ENCODE data around the gene NLGN1.
"Not testable (repeated sequence)": the region's sequence is repeated elsewhere in the genome, so short reads cannot be mapped to it uniquely, and the experiment has no call there.

NLGN1 gene

DNA sequence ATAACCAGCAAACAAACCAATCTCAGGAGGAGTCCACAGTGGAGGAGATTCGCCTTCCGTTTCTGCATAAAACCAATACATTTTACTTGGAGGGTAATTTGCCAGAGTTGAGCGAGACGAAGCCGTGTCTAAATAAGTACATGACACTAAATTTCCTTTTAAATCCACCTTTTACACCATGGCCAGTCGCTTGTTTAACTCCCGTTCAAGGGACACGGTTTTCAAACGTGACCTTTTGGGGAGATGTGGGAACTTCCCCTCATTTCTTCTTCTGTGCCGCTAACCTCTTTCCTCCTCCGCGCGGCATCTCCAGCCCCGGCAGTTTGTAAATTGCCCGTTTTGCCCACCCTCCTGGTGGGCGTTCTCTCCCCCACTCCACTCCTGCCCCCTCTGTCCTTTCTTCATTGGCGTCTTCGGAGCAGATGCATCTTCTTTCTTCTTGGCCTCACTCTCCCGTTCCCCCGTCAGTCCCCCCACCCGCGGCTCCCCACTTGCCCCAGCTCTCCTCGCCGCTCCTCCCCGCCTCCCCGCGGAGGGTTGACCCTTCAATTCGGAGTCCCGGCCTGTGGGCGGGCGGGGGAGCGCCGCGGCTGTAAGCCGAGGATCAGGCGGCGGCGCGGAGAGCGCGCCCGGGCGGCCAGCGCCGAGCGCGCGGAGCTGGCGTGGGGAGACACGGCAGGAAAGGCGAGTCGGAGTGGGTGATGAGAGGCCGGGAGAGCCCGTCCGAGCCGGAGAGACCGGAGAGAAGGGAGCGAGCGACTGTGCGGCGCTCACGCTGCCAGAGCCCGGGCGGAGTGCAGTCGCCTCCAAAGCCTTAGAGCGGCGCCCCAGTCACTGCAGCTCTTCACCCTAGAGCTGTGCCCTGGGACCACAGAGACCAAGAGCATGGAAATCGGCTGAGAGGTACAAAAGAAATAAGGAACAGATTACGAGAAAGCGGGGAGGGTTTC is at the start of gene NLGN1:
NLGN1 (plus strand) TSS at position 584 of the 950 bp plus-strand sequence.
- no peak for DNase-seq

DNA sequence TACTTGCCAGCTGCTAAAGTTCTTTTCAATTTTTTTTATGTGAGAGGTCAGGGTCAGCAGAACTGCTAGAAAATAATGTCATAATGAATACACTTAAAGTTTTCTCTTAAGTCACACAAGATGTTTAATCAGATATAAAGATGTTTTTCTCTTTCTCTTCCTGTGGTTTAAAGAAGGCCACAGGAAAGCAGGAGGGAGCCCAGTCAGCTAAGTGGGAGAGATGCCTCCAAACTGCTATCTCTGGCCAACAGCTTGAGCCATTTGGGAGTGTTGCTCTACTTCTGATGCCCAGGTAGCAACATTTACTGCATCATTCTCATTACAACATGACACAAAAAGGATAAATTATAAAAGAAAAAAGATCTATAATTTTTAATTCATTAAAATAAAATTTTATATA is 45.7 kb upstream of the NLGN1 start:
- DNase-seq: no peak

DNA sequence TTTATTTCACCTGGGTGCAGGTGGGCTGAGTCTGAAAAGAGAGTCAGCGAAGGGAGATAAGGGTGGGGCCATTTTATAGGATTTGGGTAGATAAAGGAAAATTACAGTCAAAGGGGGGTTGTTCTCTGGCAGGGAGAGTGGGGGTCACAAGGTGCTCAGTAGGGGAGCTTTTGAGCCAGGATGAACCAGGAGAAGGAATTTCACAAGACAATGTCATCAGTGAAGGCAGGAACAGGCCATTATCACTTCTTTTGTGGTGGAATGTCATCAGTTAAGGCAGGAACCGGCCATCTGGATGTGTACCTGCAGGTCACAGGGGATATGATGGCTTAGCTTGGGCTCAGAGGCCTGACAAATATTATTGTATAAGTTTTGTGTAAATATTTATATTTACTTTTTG is 44.4 kb upstream of the NLGN1 start:
- not testable (repeated sequence) for DNase-seq

DNA sequence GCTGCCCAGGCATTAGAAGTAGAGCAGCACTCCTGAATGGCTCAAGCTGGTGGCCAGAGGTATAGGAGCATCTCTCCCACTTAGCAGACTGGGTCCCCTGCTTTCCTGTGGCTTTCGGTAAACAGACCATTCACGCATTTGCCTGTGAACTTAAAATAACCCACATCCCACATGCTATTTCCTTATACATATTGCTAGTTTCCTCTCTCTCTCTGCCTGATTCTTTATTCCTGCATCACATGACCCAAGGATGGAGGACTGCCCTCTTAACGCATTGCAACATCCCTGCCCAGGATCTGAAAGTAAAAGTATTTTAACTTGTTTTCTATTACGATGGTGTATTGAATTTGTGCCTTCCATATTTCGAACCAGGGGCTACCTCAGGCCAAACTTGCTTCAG is 43.4 kb upstream of the NLGN1 start:
- no peak for DNase-seq

DNA sequence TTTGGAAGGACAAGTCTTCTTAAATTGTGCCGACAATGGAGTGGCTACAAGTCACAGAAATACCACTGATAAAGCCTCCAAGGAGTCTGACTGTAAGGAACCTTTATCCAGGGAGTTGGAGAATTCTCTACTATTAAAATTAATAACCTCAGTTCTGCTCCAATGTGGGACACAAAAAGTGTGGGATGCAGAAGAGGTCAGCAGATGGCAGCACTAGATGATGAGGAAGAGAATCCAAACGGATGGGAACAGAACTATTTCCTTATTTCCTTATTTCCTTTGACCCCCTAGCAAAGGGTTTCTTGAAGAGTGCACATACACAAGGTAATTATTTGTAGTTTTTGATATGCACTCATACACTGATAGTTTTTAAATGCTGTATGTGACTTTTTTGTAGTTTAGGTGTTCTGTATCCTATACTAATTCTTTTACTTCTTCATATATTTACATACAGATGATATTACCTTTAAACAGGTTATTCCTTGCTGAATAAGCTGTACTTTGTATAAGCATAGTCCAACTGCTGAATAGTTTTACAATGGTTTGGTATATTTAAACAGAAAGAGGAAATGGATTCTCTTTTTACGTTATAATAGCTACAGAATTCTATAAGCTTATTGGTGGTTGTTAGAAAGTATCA is 25.6 kb upstream of the NLGN1 start:
- peak; percentile 3 for DNase-seq

DNA sequence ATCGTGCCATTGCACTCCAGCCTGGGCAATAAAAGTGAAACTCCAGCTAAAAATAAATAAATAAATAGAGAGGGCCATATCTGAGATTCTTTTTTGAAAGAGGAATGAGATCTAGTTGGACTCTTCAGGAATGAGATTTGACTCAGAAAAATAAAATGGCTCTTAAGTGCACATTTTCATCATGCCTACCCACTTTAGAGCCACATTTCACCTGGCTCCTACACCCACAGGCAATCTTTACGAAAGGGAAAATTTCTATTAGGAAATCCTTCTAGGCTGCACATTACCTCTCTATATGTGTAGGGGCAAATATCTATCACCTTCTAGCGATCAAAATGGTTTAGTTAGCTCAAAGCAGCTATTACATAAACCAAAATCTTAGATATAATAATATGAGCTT is 16.9 kb upstream of the NLGN1 start:
- DNase-seq: no peak

DNA sequence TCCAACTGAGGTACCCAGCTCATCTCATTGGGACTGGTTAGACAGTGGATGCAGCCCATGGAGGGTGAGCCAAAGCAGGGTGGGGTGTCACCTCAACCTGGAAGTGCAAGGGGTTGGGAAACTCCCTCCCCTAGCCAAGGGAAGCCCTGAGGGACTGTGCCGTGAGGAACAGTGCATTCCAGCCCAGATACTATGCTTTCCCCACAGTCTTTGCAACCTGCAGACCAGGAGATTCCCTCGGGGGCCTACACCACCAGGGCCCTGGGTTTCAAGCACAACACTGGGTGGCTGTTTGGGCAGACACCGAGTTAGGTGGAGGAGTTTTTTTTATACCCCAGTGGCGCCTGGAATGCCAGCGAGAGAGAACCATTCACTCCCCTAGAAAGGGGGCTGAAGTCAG is 15.6 kb upstream of the NLGN1 start:
- DNase-seq: not testable (repeated sequence)

DNA sequence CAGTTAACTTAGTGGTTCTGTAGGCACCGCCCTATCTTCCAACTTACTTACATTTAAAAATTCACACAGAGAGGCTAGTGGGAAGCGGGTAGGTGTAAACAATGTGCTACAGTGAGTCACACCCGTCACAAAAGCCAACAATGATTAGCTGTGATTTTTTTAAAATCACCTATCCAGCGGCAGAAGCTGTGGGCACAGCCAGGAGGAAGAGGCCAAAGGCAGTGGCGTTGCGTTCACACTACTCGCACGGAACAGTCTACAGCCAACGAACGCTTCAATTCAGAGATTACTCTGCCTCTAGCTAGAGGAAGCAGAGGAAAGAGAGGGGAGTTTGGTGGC is 2.5 kb upstream of the NLGN1 start:
- DNase-seq: no peak

DNA sequence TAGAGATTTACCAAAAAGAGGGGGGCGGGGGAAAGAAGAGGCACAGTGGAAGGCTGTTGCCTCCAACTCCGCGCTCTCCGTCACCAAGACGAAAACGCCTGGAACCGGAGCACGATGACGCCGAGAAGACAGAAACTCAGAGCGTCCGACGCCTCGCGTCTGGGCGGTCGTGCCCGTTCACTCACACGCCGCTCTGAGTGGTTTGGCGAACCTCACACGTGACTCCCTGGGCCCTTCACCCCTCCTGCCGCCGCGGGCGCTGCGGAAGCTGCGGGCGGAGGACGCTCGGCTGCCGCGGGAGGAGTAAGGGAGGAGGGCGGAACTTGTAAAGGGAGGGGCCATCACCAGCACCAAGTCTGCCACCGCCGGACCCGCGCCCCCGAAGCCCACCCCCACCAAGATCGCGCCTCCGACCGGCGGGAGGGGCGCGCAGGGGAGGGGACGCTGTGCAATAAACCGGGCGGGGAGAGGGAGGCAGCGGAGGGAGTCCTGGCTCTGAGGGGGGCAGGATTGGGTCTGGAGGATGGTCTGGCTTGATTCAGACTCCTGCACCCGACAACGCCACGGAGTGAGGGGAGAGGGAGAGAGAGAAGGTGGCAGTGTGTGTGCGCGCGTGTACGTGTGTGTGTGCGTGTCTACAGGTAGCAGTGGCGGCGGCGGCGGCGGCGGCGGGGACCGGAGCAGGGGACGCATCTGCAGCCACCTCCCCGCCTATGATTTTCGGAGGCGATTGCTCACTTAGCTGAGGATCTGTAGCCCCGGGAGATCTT is 1.9 kb upstream of the NLGN1 start:
- DNase-seq: peak; percentile 77

DNA sequence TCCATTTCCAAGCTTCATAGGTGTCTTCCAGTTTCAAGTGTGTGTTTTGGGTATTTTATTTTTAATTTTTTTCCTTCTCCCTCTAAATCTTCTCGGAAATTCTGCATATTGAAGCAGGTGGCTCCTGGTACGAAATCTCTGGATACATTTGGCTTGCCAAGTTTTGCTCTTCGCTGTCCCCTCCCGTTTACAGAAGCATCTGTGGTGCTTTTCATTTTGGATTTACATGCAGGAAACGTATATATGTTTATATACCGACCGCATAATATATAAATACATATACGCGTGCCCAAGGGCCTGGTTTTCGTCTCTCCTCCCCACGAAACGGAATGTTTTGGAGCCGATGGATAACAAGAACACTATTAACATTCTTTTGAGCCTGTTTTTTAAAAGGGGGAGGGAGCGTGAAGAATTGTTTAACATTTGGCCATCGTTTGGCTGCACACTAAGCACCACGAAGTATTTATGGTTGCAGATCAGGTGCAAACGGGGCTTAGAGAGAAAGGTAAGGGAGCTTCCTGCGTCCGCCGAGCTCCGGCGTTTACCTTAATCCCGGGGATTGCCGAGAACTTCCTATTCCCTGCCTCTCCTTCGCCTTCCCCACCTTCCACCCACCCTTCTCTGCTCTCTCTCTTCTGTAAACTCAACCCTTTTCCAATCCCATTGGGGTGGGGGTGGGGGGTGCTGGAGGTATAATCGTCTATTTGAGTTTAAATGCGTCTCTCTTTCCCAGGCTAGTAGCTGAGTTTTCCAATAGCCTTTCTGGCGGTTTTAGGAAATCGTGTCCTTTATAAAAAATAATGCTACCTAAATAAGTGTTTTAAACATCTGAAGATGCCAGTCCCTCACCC is 1.1 kb upstream of the NLGN1 start:
- no peak for DNase-seq

DNA sequence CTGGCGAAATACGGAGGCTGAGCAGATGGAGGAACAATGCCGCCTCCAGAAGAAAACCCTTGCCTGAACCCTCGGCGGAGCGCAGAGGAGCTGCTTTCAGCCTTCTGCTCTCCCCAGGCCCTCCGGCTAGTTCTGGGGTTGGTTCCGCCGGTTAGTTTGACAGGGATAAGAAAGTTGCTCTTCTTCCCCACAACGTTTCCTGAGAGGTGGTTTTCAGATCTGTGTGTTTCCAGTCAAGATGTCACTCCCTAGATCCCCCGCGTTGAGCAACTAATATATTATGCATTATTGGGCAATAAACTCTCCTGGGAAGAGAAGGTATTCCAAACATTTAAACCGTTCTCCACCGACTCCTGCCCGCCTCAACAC is 551 bp downstream of the NLGN1 start:
- no peak for DNase-seq

DNA sequence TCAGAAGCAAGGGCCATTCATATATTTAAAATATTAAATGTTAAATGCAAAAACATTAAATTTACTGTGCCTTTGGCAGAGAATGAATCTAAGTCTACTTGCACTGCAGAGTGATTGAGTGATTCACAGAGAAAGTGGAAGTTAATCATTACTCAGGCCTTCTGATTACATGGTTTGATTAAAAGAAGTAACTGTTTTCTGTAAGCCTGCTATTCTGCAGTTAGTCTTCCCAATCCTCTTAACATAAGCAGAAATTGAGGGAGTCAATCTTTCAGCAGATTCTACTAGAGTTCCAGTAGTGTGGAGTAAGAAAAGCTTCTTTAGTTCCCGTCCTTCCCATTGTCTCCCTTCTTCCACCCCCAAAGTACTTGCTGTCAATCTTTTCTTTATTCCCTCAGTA is 1.5 kb downstream of the NLGN1 start:
- no peak for DNase-seq

DNA sequence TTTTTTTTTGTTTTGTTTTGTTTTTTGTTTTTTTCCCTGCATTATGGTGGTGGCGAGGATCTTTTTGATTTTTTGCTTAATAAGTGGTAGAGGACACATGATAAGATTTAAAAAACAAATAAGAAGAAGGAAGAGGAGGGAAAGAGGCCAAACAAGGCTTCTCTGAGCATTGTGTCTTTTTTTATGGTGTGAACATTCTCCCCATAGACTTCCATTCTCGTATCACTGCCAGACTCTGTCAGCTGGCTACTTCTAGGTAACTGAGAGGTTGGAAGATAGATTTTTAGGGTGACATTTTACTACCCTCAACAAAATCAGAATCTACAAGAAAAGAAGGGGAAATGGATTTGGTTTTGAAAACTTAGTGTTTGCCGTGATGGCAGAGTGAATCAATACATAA is 3.8 kb downstream of the NLGN1 start:
- DNase-seq: no peak

DNA sequence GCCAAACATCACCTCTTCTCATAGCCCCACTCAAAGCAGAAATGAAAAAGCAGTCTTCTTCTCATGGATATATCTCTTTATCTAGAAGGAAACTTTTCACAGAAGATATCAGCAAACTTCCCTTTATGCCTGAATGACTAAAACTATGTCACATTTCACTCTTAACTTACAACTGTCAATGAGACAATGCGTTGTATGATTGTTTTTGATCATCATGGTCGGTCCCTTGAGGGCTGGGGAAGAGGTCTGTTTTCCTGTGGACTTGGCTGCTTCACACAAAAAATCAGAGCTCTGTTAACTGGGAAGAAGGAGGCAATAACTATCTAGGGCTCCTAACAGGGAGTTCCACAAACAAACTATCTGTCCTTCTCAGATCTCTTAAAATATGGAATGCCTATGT is 5.1 kb downstream of the NLGN1 start:
- DNase-seq: no peak

DNA sequence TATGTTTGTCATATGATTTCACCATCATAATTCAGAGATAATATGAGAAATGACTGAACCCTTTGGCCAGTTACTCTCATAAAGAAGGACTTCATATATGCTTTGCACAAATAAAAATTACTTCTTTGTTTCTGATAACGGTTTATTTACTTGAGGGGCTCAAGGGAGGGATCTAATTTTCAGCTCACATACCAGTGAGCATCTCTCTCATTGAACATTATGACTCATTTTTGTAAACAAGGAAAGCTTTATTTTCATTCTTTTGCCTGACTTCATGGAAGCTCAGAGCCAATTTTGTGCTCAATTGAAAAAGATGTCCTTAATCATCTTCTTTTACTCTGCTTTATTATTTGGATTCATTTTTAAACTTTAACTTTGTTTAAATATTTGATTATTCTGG is 5.8 kb downstream of the NLGN1 start:
- DNase-seq: no peak

DNA sequence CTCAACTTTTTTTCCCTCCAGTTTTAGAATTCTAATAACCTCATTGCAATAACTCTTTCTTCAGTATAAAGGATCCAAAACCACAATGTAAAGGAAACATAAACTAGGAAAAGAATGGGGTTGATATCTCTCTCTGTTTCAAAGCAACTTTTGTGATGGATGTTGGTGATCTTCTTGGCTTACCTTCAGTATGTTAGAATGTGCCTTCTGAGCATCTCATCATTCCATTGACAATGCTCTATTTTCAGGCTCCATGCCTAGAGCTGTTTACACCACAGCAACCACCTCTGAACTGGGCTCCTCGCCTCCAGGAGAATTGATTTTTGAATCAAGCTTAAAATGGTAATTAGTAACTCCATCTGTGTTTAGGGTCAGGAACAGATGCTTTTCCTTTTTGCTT is 6.6 kb downstream of the NLGN1 start:
- DNase-seq: no peak

DNA sequence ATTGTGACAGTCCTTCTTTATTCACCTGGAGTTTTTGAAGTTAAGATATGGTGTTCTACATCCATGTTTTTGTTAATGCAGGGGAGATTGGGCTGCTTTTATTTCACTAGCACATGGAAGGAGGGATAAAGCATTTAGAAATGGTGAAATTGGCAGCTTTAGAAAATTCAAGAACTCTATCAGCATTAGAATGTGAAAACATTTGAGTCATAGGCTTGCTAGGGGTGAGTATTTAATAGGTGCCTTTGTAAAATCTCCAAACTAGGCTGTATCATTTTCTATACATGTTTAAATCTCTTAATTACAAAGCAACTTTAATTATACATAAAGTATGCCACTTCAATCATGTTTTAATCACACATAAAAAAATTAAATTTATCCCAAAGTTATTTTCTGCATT is 12.9 kb downstream of the NLGN1 start:
- no peak for DNase-seq

DNA sequence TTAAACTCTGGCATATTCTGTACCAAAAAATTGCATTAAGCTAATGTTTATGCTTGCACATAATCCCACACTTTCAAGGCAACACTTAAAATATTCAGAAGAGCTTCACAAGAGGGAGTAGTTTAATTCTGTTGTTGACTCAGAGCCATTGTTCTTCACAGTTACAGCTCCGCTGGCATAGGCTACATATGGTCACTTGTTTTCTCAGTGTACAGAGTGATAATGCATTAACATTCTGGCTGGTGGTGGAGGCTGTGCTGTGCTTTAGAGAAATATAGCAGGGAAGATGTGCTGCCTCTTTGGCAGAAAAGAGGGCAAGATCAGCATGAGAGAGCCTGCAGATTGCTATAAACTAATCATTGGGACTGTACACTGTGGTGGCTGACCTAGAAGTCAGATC is 13.3 kb downstream of the NLGN1 start:
- DNase-seq: no peak

DNA sequence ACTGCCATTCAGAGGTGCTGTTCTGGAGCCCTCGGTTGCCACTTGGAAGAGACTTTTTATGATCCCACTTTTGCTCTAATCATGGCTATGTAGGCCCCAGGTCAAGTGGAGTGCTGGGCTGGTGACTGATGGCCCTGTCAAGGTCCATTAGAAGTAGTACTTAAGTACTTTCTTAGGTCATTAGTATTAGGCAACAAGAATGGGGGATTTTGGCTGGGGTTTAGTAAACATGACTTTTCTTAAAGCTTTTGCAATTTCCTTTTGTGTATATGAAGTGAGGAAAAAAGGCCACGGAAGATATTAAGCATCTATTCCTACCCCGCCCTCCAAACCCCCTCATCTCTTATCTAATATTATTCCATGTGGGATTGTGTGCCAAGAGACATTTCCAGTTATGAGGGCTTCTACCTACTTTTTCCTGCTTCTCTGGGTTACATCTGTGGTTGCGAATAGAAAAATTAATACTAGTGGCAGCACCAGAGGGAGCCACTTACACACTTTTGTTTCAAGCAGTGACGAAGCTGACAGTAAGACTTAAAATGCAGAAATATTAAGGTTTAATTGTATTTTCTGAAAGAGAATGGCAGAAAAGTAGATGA is 13.9 kb downstream of the NLGN1 start:
- DNase-seq: no peak

DNA sequence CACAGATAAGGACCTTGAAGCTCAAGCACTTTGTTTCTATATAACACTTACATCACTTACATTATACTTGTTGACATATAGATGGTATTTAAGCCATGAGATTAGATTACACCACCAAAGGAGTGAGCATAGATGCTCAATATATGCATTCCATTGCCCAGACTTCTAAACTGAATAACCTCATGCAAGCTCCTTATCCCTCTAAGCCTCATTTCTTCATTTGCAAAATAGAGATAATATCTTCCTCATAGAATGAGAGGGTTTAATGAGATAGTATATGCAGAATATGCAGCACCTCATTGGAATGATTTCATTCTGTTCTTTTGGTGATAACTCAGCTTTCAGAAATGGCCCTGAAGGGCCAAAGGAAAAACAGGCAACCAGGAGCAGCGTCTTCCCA is 18.5 kb downstream of the NLGN1 start:
- no peak for DNase-seq

DNA sequence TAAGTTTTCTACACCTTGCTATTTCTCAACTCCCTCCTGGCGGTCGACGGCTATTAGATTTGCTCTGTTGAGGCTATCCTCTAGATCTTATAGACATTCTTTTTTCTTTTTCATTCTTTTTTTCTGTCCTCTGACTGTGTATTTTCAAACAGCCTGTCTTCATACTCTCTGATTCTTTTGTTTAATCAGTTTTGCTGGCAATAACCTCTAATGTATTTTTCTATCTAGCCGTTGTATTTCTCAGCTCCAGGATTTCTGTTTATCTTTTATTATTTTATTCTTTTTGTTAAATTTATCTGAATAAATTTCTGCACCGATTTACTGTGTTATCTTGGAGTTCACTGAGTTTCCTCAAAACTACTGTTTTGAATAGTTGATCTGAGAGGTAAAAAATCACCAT is 31.5 kb downstream of the NLGN1 start:
- DNase-seq: no peak

DNA sequence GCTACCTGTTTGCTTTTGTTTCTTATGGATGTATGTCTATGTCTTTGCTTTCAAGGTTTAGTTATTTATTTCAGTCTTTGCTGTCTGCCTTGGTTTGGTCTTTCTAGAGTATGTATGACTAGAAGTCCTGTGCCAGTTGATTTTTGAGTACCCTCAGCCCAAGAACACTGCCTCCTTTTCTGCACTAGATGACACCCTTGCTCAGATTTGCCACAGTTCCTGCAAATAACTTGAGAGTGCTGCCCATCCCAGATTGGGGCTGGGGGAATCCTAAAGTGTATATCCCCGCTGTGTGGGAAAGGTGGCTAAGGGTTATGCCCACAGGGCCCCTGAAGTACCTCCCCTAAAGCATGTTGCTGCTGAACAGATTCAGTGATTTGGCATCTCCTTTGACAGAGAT is 32.0 kb downstream of the NLGN1 start:
- DNase-seq: no peak

DNA sequence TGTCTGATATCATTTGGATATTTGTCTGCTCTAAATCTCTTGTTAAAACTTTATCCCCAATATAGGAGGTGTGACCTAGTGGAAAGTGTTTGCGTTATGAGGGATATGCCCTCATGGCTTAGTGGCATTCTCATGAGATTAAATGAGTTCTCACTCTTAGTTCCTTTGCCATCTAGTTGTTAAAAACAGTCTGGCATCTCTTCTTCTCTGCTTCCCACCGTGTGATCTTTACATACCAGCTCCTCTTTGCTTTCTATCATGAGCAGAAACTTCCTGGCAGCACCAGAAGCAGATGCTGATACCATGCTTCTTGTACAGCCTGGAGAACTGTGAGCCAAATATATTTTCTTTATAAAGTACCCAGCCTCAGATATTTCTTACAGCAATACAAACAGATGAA is 33.0 kb downstream of the NLGN1 start:
- no peak for DNase-seq

Data from activated CD4-positive, alpha-beta T cell treated with anti-CD3 and anti-CD28 coated beads, Interleukin-2, amount 50 U/mL, for 16 hours (primary cell).